Measurements from ENCODE around the gene PDGFD.

DNA sequence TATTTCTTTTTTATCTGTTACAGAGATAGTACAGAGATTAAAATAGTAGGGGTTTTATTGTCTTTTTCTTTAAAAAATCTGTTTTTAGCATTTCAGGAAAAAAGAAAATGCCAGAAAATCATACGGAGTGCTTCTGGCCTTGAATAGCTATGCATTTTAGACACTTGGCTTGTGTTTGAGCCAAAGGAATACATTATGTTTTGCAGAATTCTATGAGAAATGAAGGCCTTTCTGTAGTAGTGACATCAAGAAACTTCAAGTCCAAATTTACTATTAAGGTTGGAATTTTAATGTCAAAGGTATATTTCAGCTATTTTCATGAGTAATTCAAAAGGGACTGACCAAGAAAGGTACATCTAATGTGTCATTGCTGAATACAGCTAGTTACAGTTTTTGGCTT lies 183.8 kb downstream of the PDGFD start:
- TF ChIP-seq EZH2 (IDR thresholded peaks at IDR 0.05; ENCODE audit: borderline replicate concordance, low read depth, low read length, severe bottlenecking) (no peak), POLR2AphosphoS5 (IDR thresholded peaks at IDR 0.05; ENCODE audit: insufficient read depth, low read depth, low read length) (no peak)
- TF ChIP-seq, protein P1, sequence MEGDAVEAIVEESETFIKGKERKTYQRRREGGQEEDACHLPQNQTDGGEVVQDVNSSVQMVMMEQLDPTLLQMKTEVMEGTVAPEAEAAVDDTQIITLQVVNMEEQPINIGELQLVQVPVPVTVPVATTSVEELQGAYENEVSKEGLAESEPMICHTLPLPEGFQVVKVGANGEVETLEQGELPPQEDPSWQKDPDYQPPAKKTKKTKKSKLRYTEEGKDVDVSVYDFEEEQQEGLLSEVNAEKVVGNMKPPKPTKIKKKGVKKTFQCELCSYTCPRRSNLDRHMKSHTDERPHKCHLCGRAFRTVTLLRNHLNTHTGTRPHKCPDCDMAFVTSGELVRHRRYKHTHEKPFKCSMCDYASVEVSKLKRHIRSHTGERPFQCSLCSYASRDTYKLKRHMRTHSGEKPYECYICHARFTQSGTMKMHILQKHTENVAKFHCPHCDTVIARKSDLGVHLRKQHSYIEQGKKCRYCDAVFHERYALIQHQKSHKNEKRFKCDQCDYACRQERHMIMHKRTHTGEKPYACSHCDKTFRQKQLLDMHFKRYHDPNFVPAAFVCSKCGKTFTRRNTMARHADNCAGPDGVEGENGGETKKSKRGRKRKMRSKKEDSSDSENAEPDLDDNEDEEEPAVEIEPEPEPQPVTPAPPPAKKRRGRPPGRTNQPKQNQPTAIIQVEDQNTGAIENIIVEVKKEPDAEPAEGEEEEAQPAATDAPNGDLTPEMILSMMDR (IDR thresholded peaks at IDR 0.05; ENCODE audit: extremely low read depth in 1 of 2, insufficient read depth in 1 of 2, low read depth in 1 of 2, low read length in 2 of 2), result no peak

Data from endothelial cell of umbilical vein (primary cell).